Measurements from ENCODE around the gene GAS2L3.

DNA sequence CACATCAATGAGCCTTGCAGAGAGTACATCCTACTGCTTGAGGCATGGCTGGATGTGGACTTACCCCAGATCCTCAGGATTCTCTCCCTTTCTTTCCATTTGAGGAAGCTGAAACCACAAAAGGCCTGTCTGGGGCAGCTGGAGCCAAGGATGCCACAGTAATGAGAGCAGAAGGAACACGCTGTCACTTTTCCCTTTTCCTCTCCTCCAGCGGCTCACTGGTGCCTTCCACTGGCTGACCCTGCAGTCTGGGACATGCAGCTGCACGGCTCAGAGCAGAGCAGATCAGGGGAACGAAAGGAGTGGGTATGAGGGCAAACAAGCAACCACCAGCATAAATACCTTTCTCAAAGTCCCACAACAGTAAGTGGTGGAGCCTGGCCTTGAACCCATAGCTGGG is 78.2 kb downstream of the GAS2L3 start:
- TF ChIP-seq POLR2A (IDR thresholded peaks at IDR 0.05; ENCODE audit: low read length) (no peak), GATA1 (IDR thresholded peaks at IDR 0.05; ENCODE audit: low read depth, low read length) (no peak)
